ENCODE results near the gene EPX. TPM values are rescaled to one million over a fixed set of nuclear protein-coding genes. Genes with fewer than 3 reads are reported as not detected.

EPX gene
- total RNA-seq, 1 experiment from 2014 or later: not detected

DNA sequence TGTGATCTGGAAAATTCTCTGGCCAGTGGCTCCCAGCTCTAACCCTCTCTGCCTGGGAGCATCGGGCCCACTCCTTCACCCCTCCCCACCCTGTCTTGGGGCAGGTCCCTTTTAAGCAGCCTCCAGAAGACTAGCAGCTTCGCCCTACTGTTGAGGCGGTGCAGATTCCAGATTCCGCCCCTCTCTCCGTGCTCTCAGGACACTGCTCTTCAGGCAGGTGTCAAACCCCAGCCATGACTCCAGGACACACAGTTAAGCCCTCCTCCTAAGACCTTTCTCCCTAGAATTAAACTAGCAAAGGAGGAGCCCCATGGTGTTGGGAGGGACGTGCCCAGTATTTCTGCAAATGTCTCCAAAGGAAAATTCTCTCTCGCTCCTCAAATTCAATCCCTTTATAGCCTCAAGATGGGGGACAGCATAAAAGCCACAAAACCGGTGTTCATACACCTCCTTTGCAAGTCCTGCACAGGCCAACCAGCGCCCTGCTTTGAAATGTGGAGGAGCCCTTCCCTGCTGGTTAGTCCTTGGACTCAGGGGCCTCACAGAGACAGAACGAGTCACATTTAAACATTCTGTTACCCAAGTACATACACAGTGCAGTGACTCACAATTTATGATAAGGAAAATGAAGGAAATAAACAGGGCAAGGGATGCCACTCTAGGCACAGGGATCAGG, 53.0 kb downstream of the EPX start:
- ATAC-seq: no peak
- no TSS peak for BruUV-seq (replicated peaks)
- Histone ChIP-seq H3K9ac (ENCODE audit: low read length) (no peak overlapping the region), H2AFZ (ENCODE audit: low read depth, low read length, poor library complexity, severe bottlenecking) (no peak overlapping the region), H3K9me2 (ENCODE audit: insufficient read depth) (no peaks in the 10 kb centered on the region), H3K79me2 (ENCODE audit: insufficient read depth, low read length) (no peaks in the 10 kb centered on the region), H3K4me2 (ENCODE audit: low read length) (no peak overlapping the region), H3K4me3 (replicated peaks in 1 of 2; ENCODE audit: low read depth in 1 of 2, low read length in 2 of 2) (no peak overlapping the region), H3K27me3 (ENCODE audit: insufficient read depth, low read length) (peaks cover 32% of the 10 kb centered on the region), H3K9me3 (ENCODE audit: control insufficient read depth in 1 of 2, insufficient read depth in 1 of 2, low read depth in 1 of 2, low read length in 2 of 2) (no peaks in the 10 kb centered on the region), H3K27ac (ENCODE audit: low read depth, low read length) (no peak overlapping the region), H4K20me1 (ENCODE audit: insufficient read depth) (no peaks in the 10 kb centered on the region), H3K4me1 (ENCODE audit: control insufficient read depth in 1 of 2, insufficient read depth in 2 of 2, low read length in 2 of 2) (peaks cover 0 to 6% of the 10 kb centered on the region in 2 experiments; a peak in 1 of 4 replicates), H3K36me3 (ENCODE audit: control insufficient read depth in 1 of 2, insufficient read depth in 2 of 2, low read length in 2 of 2) (no peaks in the 10 kb centered on the region)
- ChIA-PET CTCF (no interaction called here), RAD21 (ENCODE audit: low non-redundant PET in 1 of 2, low total read pairs in 2 of 2, uncharacterized antibody in 2 of 2, unreplicated experiment in 2 of 2) (no interaction called here), POLR2A (no interaction called here)
- intact Hi-C loops (cut with micrococcal nuclease): no loop called here
- DNase-seq (ENCODE audit: low read depth, low spot score): no peak
- TF ChIP-seq, protein P1, sequence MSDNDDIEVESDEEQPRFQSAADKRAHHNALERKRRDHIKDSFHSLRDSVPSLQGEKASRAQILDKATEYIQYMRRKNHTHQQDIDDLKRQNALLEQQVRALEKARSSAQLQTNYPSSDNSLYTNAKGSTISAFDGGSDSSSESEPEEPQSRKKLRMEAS (IDR thresholded peaks at IDR 0.05): no peak
- TF ChIP-seq CEBPB (IDR thresholded peaks at IDR 0.05; ENCODE audit: low read depth) (no peak), POLR2AphosphoS5 (IDR thresholded peaks at IDR 0.05; ENCODE audit: low read depth, low read length) (no peak), SP1 (IDR thresholded peaks at IDR 0.05; ENCODE audit: low read depth) (no peak), SRF (IDR thresholded peaks at IDR 0.05; ENCODE audit: low read depth) (no peak)

GRCh38 chr17:58246104-58246740, 53.7 kb downstream of the EPX start:
- H3K4me3 ChIP-seq (replicated peaks in 1 of 2; ENCODE audit: low read depth in 1 of 2, low read length in 2 of 2): no peak overlapping the region
- peaks cover 0 to 6% of the 10 kb centered on the region in 2 experiments; a peak in 1 of 4 replicates for H3K4me1 ChIP-seq (ENCODE audit: control insufficient read depth in 1 of 2, insufficient read depth in 2 of 2, low read length in 2 of 2)
- H3K27me3 ChIP-seq (ENCODE audit: insufficient read depth, low read length): peaks cover 25% of the 10 kb centered on the region
- ChIA-PET CTCF (interaction anchor here (1.3 kb wide), 1 partner anchor 10 kb away, joined by 4 read pairs; no protein-coding TSS in a partner anchor), RAD21 (ENCODE audit: low non-redundant PET in 1 of 2, low total read pairs in 2 of 2, uncharacterized antibody in 2 of 2, unreplicated experiment in 2 of 2) (no interaction called here), POLR2A (no interaction called here)
- no TSS peak for BruUV-seq (replicated peaks)
- no peak for DNase-seq (ENCODE audit: low read depth, low spot score)
- H3K9ac ChIP-seq (ENCODE audit: low read length): no peak overlapping the region
- ATAC-seq: no peak
- no peaks in the 10 kb centered on the region for H3K79me2 ChIP-seq (ENCODE audit: insufficient read depth, low read length)
- TF ChIP-seq ZNF274 (IDR thresholded peaks at IDR 0.05; ENCODE audit: low read depth, low read length) (no peak), SP1 (IDR thresholded peaks at IDR 0.05; ENCODE audit: low read depth) (no peak), POLR2AphosphoS5 (IDR thresholded peaks at IDR 0.05; ENCODE audit: low read depth, low read length) (no peak)
- no peaks in the 10 kb centered on the region for H3K9me3 ChIP-seq (ENCODE audit: control insufficient read depth in 1 of 2, insufficient read depth in 1 of 2, low read depth in 1 of 2, low read length in 2 of 2)
- no peaks in the 10 kb centered on the region for H4K20me1 ChIP-seq (ENCODE audit: insufficient read depth)
- no peaks in the 10 kb centered on the region for H3K36me3 ChIP-seq (ENCODE audit: control insufficient read depth in 1 of 2, insufficient read depth in 2 of 2, low read length in 2 of 2)
- intact Hi-C loops (cut with micrococcal nuclease): no loop called here
- H3K4me2 ChIP-seq (ENCODE audit: low read length): no peak overlapping the region
- H2AFZ ChIP-seq (ENCODE audit: low read depth, low read length, poor library complexity, severe bottlenecking): no peak overlapping the region
- H3K27ac ChIP-seq (ENCODE audit: low read depth, low read length): no peak overlapping the region
- H3K9me2 ChIP-seq (ENCODE audit: insufficient read depth): no peaks in the 10 kb centered on the region
